Ishikawa (cell line): ENCODE data around the gene FOXJ3.

Source experiments
- CEBPB ChIP-seq: IDR thresholded peaks from 2 replicates; pipeline ENCODE4 v1.6.1; 2012
- EGR1 ChIP-seq: IDR thresholded peaks from 2 replicates; pipeline ENCODE4 v1.6.1; 2012
- EP300 ChIP-seq: IDR thresholded peaks from 2 replicates; pipeline ENCODE4 v1.6.1; 2012; ENCODE audit warnings: borderline replicate concordance
- FOXM1 ChIP-seq: IDR thresholded peaks from 2 replicates; pipeline ENCODE4 v1.6.1; 2012; ENCODE audit warnings: low read depth, borderline replicate concordance
- RAD21 ChIP-seq: IDR thresholded peaks from 2 replicates; pipeline ENCODE4 v1.6.1; 2012; ENCODE audit warnings: low read depth
- TAF1 ChIP-seq: IDR thresholded peaks from 2 replicates; pipeline ENCODE4 v1.6.1; 2012; ENCODE audit warnings: low read depth, mild to moderate bottlenecking
- TCF12 ChIP-seq: IDR thresholded peaks from 2 replicates; pipeline ENCODE4 v1.6.1; 2012; ENCODE audit warnings: low read depth
- YY1 ChIP-seq: IDR thresholded peaks from 2 replicates; pipeline ENCODE4 v1.6.1; 2012; ENCODE audit warnings: low read depth
- ZBTB7A ChIP-seq: IDR thresholded peaks from 2 replicates; pipeline ENCODE4 v1.6.1; 2012; ENCODE audit warnings: low read depth
- TF ChIP-seq, protein P1 (sequence below): IDR thresholded peaks from 2 replicates; pipeline ENCODE4 v1.6.1; 2012
- TF ChIP-seq, protein P2 (sequence below): IDR thresholded peaks from 2 replicates; pipeline ENCODE4 v1.6.1; 2012; ENCODE audit warnings: low read depth, mild to moderate bottlenecking
- TF ChIP-seq, protein P3 (sequence below): IDR thresholded peaks from 2 replicates; pipeline ENCODE4 v1.6.1; 2012

DNA sequence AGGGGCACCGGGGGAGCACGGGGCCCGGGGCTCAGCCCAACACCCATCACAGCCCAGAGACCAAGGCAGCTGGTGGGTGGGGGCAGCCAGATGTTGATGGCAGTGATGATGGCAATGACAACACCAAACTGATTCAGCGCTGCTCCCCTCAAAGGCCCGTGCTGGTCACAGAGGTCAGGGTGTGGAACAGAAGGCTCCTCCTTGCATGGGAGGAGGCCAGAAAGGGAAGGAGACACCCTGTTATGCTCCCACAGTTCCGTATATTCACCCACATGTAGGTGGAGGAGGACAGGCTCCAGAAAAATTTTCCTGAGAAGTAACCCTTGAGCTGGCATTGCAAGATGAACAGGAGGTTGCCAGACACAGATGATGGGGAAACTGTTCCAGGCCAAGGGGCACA is 181.4 kb downstream of the FOXJ3 start:
- TF ChIP-seq YY1: no peak
- TF ChIP-seq, protein P1, sequence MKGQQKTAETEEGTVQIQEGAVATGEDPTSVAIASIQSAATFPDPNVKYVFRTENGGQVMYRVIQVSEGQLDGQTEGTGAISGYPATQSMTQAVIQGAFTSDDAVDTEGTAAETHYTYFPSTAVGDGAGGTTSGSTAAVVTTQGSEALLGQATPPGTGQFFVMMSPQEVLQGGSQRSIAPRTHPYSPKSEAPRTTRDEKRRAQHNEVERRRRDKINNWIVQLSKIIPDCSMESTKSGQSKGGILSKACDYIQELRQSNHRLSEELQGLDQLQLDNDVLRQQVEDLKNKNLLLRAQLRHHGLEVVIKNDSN: no peak
- TF ChIP-seq TCF12: no peak
- no peak for TF ChIP-seq ZBTB7A
- TF ChIP-seq RAD21: no peak
- TF ChIP-seq EP300: no peak
- TF ChIP-seq, protein P2, sequence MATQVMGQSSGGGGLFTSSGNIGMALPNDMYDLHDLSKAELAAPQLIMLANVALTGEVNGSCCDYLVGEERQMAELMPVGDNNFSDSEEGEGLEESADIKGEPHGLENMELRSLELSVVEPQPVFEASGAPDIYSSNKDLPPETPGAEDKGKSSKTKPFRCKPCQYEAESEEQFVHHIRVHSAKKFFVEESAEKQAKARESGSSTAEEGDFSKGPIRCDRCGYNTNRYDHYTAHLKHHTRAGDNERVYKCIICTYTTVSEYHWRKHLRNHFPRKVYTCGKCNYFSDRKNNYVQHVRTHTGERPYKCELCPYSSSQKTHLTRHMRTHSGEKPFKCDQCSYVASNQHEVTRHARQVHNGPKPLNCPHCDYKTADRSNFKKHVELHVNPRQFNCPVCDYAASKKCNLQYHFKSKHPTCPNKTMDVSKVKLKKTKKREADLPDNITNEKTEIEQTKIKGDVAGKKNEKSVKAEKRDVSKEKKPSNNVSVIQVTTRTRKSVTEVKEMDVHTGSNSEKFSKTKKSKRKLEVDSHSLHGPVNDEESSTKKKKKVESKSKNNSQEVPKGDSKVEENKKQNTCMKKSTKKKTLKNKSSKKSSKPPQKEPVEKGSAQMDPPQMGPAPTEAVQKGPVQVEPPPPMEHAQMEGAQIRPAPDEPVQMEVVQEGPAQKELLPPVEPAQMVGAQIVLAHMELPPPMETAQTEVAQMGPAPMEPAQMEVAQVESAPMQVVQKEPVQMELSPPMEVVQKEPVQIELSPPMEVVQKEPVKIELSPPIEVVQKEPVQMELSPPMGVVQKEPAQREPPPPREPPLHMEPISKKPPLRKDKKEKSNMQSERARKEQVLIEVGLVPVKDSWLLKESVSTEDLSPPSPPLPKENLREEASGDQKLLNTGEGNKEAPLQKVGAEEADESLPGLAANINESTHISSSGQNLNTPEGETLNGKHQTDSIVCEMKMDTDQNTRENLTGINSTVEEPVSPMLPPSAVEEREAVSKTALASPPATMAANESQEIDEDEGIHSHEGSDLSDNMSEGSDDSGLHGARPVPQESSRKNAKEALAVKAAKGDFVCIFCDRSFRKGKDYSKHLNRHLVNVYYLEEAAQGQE: no peak
- TF ChIP-seq, protein P3, sequence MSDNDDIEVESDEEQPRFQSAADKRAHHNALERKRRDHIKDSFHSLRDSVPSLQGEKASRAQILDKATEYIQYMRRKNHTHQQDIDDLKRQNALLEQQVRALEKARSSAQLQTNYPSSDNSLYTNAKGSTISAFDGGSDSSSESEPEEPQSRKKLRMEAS: no peak
- TF ChIP-seq FOXM1: no peak
- TF ChIP-seq TAF1: no peak
- TF ChIP-seq CEBPB: no peak
- TF ChIP-seq EGR1: no peak
